Measurements from ENCODE around the gene SLC5A10. TPM values are rescaled to one million over a fixed set of nuclear protein-coding genes. Genes with fewer than 3 reads are reported as not detected.

Gene SLC5A10
- total RNA-seq, 1 experiment from 2014 or later, result not detected

DNA sequence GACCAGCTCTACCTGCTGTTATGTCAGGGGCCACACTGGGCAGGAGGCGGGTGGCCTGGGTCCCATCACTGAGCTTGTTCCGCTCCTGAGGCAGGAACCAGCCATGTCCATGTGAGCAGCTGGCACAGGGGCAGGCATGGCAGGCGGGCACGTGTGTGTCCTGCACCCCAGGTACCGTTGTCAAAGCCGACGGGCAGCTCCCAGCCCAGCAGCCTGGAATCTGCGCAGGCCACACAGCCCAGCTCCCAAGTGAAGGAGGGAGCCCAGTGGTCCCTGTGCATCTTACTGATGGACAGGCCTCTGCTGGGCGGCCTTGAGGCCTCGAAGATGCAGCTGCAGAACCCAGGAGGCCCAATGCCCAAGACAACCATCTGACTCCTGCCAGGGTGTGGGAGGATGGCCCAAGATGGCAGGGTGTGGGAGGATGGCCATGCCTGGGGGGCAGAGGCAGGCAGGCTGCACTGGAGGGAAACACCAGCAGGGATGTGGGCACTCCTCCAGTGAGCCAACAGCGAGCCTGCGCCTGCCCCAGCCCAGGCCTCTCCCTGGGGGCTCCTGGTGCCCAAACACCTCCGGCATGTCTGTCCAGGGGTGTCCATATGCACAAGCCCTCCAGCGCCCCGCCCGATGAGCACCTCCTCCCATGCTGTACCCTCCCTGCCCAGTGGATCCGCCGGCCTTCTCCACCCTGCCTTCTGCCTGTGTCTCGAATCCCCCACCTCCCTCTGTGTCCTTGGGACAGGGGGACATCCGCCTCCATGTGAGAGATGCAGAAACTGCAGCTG lies 39.8 kb downstream of the SLC5A10 start:
- no TSS peak for BruUV-seq (replicated peaks)
- CTCF ChIA-PET, result no interaction called here

DNA sequence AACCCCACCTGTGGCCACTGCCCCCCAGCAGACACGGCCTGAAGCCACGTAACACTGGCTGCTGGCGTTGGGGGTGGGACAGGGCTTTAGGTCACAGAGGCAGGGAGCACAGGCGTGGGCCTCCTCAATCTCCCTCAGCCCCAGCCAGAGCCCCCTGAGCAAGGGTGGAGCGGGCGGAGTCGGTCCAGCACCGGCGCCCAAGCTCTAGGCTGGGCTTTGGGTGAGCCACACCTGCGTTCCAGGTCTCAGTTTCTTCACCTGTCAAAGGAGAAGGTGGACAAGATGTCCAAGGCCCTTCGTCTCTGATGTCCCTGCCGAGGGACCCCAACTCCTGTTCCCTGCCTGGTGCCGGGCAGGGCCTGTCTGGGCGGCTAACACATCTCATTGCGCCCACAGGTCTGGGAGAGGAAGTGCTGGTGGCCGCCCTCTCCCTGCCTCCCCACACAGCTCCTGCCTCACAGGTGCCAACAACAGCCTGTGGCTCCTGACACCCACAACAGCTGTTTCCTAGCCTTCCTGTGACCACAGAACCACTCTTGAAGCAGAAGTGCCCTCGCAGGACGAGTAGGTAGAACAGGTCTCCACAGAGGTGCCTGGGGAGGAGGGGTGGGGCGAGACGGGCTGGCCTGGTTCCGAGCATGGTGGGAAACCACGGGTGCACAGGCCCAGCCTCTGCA lies 40.6 kb downstream of the SLC5A10 start:
- Histone ChIP-seq H3K27ac (ENCODE audit: low read depth, low read length, poor library complexity, severe bottlenecking) (no peak overlapping the region), H3K27me3 (replicated peaks; ENCODE audit: insufficient read depth, low read depth, low read length, poor library complexity) (no peaks in the 10 kb centered on the region), H3K36me3 (ENCODE audit: insufficient read depth, low read length, poor library complexity, severe bottlenecking) (peaks cover under 1% of the 10 kb centered on the region), H3K4me3 (ENCODE audit: low read depth, low read length, poor library complexity, severe bottlenecking) (no peak overlapping the region), H3K4me1 (ENCODE audit: insufficient read depth, low read length, poor library complexity, severe bottlenecking) (no peaks in the 10 kb centered on the region), H3K9me3 (ENCODE audit: low read depth, low read length, poor library complexity, severe bottlenecking) (no peaks in the 10 kb centered on the region)
- no peak for DNase-seq (ENCODE audit: low spot score)
- BruUV-seq (replicated peaks), result no TSS peak
- ChIA-PET POLR2A (ENCODE audit: low non-redundant PET) (no interaction called here), CTCF (no interaction called here)
- TF ChIP-seq EZH2 (IDR thresholded peaks at IDR 0.05; ENCODE audit: borderline replicate concordance, low read depth, low read length, poor library complexity, severe bottlenecking), result no peak
- TF ChIP-seq, protein P1, sequence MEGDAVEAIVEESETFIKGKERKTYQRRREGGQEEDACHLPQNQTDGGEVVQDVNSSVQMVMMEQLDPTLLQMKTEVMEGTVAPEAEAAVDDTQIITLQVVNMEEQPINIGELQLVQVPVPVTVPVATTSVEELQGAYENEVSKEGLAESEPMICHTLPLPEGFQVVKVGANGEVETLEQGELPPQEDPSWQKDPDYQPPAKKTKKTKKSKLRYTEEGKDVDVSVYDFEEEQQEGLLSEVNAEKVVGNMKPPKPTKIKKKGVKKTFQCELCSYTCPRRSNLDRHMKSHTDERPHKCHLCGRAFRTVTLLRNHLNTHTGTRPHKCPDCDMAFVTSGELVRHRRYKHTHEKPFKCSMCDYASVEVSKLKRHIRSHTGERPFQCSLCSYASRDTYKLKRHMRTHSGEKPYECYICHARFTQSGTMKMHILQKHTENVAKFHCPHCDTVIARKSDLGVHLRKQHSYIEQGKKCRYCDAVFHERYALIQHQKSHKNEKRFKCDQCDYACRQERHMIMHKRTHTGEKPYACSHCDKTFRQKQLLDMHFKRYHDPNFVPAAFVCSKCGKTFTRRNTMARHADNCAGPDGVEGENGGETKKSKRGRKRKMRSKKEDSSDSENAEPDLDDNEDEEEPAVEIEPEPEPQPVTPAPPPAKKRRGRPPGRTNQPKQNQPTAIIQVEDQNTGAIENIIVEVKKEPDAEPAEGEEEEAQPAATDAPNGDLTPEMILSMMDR (conservative IDR thresholded peaks at IDR 0.05; ENCODE audit: low read depth, low read length), result no peak
- intact Hi-C loops (cut with micrococcal nuclease; ENCODE audit: unreplicated experiment), result no loop called here

More for the DNA sequence above, 39.8 kb downstream of the SLC5A10 start:
- H3K9me3 ChIP-seq (ENCODE audit: low read depth, low read length, poor library complexity, severe bottlenecking), result no peaks in the 10 kb centered on the region
- intact Hi-C loops (cut with micrococcal nuclease; ENCODE audit: unreplicated experiment), result no loop called here
- no peak for DNase-seq (ENCODE audit: low spot score)
- H3K4me3 ChIP-seq (ENCODE audit: low read depth, low read length, poor library complexity, severe bottlenecking), result no peak overlapping the region
- POLR2A ChIA-PET (ENCODE audit: low non-redundant PET), result no interaction called here
- no peaks in the 10 kb centered on the region for H3K4me1 ChIP-seq (ENCODE audit: insufficient read depth, low read length, poor library complexity, severe bottlenecking)
- peaks cover 3% of the 10 kb centered on the region for H3K36me3 ChIP-seq (ENCODE audit: insufficient read depth, low read length, poor library complexity, severe bottlenecking)
- TF ChIP-seq EZH2 (IDR thresholded peaks at IDR 0.05; ENCODE audit: borderline replicate concordance, low read depth, low read length, poor library complexity, severe bottlenecking), result no peak
- TF ChIP-seq, protein P1 (conservative IDR thresholded peaks at IDR 0.05; ENCODE audit: low read depth, low read length), result no peak
- H3K27me3 ChIP-seq (replicated peaks; ENCODE audit: insufficient read depth, low read depth, low read length, poor library complexity), result no peaks in the 10 kb centered on the region
- H3K27ac ChIP-seq (ENCODE audit: low read depth, low read length, poor library complexity, severe bottlenecking), result no peak overlapping the region

DNA sequence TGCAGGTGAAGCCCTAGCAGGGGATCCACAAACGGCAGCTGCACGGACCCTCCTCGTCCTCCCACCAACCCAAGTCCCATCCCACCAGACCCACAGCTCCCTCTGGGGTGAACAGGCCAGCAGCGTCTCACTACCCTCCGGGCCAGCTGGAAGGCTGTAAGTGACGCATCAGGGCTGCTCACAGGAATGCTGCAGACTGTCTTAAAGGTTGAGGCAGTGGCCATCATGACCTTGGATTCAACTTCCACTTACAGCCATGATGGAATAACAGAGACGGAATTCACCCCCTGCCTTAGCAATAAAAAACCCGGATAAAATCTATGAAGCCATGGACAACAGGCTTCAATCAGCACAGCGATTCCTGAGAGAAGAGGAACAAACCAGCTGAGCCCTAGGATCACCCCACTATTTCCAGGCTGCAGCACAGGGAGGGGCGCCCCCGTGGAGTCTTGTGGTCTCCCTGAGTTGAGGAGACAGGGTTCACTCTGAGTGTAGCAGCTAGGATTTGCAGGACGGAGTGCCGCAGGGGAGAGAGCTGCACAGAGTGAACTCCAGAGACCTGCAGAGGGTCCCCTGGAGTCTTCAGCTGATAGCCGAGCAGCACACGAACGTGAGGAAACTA lies 42.1 kb downstream of the SLC5A10 start:
- Histone ChIP-seq H3K36me3 (ENCODE audit: insufficient read depth, low read length, poor library complexity, severe bottlenecking) (no peaks in the 10 kb centered on the region), H3K9me3 (ENCODE audit: low read depth, low read length, poor library complexity, severe bottlenecking) (no peaks in the 10 kb centered on the region), H3K27me3 (replicated peaks; ENCODE audit: insufficient read depth, low read depth, low read length, poor library complexity) (no peaks in the 10 kb centered on the region), H3K27ac (ENCODE audit: low read depth, low read length, poor library complexity, severe bottlenecking) (no peak overlapping the region), H3K4me1 (ENCODE audit: insufficient read depth, low read length, poor library complexity, severe bottlenecking) (no peaks in the 10 kb centered on the region), H3K4me3 (ENCODE audit: low read depth, low read length, poor library complexity, severe bottlenecking) (no peak overlapping the region)
- DNase-seq (ENCODE audit: low spot score), result no peak
- intact Hi-C loops (cut with micrococcal nuclease; ENCODE audit: unreplicated experiment), result no loop called here
- ChIA-PET POLR2A (ENCODE audit: low non-redundant PET) (no interaction called here), CTCF (no interaction called here)
- BruUV-seq (replicated peaks), result no TSS peak
- TF ChIP-seq EZH2 (IDR thresholded peaks at IDR 0.05; ENCODE audit: borderline replicate concordance, low read depth, low read length, poor library complexity, severe bottlenecking), result no peak
- TF ChIP-seq, protein P1 (conservative IDR thresholded peaks at IDR 0.05; ENCODE audit: low read depth, low read length), result no peak

All from A673 (cell line).